HG03469 (cell line): ENCODE measurements around the gene MTG1.

Experiments used
- ATAC-seq: cut with Tn5 transposase; IDR thresholded peaks from one replicate; pipeline ENCODE4 v1.9.1; 2021; ENCODE audit warnings: mild to moderate bottlenecking, moderate library complexity, moderate number of reproducible peaks; ENCODE audit not compliant: unreplicated experiment

The MTG1 gene

DNA sequence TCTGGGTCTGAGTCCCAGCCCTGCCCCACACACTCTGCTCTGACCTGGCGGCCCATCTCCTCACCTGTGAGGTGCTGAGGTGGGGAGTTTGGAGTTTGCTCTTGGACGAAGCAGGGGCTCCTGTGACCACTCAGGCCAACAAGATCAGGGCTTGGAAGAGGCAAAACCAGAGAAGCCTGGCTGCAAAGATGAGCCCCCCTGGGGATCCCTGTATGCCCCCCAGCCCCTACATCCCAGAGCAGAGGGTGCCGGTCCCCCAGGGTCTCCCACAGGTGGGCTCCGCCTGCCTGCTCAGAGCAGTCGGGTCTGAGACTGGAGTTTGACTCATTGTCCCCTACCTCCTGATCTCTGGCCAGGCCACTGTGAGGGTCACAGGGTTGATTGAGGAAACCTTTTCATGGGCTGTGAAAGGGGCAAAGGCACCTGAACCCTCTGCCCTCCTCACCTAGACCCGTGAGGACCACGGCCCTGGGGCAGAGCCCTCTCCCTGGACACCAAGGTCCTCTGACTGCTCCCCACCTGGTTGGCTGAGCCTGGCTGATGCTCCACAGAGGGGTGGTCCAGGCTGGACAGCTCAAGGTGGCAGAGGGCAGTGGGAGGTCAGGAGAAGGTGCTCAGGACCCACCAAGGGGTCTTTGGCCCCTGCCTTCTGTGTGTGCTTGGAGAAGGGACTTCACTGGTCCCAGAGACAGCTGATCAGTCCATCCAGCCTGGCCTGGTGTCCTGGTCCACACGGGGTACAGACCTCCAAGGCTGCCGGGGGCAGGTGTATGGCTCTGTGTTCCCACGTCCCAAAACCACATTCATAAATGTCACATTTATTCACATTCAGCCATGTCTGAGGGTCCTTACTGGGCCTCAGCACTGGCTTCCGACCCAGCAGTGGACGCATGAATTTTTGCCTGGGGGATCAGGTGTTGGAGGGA lies 50.6 kb downstream of the MTG1 start:
- ATAC-seq: no peak

DNA sequence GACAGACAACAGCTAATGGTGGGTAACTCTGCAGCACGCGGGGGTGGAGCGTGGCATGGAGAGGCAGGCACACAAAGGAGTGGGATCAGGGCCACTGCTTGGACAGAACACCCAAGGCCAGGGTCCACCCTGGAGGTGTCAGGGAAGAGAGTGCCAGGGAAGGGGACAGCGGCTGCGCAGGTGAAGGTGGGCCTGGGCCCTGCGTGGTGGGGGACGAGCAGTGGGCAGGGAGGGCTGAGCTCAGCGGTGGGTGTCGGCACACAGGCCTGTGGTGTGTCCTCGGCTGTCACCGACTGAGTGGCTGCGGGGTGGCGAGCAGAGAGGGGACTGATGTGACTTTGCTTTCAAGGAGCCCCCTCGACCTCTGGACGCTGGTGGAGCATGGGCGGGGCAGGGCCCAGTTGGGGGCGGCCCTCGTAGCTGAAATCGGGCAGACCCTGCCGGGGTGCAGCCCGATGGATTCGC lies 51.3 kb downstream of the MTG1 start:
- ATAC-seq: no peak

DNA sequence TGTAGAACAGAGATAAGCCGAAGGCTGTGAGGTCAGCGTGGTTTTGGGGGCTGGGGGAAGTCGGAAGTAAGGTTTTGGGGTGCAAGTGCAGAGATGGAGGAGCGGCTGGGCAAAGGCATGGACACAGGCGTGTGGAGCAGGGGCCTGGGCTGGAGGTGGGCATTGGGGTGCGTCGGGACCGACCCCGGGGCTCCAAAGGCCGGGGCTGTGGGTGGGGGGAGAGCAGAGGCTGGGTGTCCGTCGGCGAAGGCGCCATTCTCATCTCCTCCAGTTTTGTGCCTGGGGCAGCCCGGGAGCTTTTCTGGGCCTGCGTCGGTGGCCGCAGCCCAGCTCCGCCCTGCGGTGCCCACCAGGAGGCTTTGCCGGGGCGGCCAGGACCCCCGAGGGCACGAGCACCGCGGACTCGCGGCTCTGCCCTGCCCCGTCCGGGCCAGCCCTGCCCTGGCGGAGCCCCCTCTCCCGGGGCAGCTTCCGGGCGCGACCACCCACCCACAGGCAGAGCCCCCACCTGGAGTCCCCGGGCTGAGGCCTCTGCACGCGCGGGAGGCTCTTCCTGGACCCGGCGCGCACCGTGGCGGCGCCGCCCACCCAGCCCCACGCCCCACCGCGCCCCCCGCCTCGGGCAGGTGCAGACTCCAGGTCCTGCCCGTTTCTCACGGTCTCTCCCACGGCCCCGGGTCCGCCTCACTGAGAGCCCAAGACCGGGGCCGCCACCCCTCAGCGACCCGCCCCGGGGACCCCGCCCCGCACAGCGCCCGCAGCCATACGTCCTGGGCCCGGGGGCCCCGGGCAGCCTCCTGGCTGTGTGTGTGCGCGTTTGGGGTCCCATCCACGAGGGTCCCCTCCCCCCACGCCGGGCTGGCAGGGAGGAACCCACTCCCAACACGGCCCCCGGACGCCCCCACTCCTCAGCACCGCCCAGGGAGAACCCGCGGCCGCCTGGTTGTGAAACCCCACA lies 52.1 kb downstream of the MTG1 start:
- ATAC-seq: no peak

DNA sequence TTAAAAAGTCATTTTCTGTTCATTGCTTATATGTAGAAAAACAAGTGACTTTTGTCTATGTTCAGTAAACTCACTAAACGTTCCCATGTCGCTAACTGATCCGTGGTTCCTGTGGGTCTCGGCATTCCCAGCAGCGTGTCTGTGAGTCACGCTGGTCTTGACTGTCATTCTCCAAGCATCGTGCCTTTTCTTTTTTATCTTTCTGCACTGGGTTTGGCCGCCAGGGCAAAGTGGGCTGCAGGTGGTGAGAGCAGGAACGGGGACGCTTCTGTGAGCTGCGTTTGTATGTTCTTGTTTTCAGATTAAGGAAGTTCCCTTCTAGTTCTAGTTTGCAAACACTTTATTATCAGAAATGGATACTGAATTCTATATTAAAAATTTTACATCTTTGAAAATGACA lies 53.0 kb downstream of the MTG1 start:
- ATAC-seq: no peak

DNA sequence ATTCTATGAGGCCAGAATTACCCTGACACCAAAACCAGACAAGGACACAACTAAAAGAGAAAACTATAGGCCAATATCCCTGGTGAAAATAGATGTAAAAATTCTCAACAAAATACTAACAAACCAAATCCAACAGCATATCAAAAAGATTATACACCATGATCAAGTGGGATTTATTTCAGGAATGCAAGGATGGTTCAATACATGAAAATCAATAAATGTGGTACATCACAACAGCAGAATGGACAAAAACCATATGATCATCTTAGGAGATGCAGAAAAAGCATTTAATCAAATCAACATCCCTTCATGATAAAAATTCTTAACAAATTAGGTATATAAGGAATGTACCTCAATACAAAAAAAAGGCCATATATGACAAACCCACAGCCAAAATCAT lies 54.2 kb downstream of the MTG1 start:
- ATAC-seq: no peak

DNA sequence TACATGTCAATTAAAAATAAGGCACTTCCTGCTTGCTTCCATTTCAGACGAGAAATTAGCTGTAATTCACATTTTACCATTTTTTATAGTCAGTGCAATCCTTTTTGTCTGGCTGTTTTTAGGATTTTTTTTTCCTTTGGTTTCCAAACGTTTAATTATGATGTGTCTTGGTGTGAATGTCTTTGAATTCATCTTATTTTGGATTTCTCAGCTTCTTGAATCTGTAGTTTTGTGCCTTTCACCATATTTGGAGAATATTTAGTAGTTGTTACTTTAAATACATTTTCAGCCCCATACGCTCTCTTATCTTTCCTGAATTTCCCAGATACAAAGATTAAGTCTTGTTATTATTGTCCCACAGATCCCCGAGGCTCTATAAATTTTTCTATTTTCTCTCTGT lies 57.4 kb downstream of the MTG1 start:
- no peak for ATAC-seq

DNA sequence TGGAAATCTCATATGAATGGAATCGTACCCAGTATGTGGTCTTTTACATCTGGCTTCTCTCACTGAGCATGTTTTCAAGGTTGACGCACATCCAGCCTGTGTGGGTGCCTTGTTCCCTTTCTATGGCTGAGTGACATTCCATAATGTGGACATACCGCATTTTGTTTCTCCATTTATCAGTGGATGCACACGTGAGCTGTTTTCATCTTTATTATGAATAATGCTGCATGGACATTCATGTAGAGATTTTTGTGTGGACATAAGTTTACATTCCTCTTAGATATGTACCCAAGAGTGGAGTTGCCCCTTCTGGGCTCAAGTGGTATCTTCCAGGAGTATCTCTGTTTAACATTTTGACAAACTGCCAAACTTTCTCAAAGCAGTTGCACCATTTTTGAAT lies 58.5 kb downstream of the MTG1 start:
- no peak for ATAC-seq

DNA sequence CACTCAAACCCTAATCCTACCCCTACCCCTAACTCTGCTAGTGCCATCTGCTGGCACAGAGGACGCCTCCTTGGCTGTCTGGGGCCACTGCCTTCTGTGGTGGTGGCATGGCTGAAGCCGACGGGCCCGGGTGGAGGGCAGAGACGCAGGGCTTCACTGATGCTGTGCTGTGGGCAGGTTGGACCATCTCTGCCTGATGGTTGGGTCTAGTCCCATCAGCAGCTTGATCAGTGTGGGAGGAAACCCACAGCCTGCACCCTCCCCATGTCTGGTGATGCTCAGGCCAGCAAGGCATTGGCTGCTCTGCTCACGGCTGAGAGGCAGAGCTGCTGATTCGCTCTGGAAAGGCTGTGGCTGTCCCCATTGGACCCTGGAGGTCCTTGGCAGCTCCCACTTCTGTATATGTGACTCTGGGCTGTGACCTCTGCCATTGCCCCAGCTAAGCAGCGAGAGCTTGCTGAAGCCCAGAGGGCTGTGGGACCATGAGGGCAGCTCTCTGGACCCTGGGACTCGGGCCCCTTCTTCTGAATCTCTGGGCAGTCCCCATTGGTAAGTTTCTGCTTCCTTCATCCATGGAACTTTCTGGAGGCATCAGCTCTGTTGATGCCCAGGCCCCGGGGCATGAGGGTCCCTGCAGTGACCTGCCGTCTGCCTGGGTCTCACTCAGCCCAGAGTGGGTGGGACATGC lies 59.7 kb downstream of the MTG1 start, which contains the start of gene SCART1:
Gene SCART1 (plus strand): TSS at position 430 of the 688 bp plus-strand sequence. CDS start 53 bp downstream, at position 483.
- ATAC-seq: no peak

DNA sequence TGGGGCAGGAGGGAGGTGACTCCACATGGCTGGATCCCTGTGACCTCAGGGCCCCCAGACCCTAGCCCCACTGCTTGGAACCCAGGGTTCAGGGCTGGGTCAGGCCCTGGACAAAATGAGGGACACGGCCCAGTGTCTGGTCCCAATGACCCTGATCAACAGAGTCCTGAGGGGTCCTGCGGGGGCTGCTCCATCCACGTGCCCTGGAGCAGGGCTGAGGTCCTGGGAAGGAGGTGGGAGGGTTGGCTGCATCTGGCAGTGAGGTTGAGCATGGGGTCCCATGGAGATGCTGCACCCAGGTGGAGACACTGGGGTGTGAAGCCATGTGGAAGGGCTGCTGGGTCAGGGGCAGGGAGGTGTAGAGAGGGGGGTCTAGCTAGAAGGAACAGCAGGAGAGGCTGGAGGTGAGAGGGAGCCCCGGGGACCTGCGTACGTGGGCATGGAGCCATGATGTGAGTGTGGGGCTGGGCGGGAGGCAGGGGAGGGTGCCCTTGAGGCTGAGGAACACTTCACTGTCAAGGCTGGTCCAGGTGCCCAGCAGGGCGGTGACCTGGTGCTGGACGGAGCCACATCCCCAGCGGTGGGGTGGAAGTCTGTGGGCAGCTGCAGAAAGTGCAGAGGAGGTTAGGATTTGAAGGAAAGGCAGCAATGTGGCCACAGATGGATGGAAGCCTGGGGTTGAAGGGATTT lies 60.4 kb downstream of the MTG1 start:
- ATAC-seq: no peak

DNA sequence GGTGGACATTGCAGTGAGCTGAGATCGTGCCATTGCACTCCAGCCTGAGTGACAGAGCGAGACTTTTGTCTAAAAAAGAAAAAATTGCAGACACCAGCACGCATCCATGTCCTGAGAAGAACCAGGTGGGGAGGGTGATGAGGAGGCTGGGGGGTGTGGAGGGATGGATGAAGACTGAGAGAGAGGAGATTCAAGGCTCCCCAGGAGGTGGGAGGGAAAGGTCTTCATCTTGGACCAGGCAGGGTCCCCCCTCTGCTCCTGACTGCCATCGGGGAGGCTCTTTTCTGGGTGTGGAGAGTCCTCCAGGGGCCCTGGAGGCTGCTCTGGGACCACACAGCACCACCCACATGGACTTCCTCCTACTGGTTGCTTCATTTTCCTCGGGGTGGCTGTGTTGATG lies 61.2 kb downstream of the MTG1 start:
- ATAC-seq: no peak

DNA sequence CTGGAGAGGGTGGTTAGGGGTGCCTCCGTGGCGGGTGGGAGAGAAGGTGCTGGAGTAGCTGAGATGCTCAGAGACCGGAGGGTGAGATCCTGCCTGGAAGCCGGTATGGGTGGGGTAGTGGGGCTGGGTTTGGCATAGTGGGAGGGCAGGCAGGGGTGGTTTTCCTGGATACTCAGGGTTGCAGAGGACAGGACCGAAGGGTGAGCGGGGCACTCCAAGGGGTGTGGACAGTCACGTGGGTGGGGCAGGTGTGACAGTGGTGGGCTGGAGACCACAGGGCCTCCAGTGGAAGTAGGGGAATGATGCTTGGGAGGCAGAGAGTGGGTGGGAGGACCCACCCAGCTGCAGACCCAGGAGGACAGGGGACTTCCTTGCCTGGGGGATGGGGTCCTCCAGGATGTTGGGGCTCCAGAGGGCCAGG lies 61.7 kb downstream of the MTG1 start:
- ATAC-seq: no peak

DNA sequence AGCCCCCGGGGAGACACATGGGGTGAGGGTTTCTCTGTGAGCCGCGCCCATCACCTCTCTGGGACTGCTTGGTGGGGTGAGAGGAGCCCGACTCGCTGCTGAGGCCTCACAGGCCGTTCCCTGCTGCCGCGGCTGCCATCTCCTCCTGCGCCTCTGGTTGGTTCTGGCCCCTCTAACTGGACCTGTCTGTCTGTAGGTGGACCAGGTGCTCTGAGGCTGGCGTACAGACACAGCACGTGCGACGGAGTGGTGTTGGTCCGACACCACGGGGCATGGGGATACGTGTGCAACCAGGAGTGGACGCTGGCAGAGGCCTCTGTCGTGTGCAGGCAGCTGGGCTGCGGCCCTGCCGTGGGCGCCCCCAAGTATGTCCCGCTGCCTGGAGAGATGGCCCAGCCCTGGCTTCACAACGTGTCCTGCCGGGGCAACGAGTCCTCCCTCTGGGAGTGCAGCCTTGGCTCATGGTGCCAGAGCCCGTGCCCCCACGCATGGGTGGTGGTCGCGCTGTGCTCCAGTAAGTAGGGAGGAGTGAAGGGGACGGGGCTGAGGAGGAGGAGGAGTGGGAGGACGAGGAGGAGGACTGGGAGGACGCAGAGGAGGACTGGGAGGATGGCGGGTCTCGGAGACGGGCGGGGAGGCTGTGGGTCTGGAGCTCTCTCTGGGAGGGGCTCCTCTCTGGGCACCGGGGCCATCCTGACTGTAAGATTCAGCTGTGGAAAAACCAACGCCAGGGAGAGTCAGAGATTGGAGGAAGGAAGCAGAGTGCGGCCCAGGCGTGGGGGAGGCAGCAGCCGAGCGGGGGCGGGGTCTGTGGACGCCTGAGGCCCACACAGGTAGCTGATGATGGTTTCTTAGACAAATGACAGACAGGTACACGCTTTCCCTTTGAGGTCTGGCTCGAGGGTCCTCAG lies 62.3 kb downstream of the MTG1 start:
- ATAC-seq: no peak

DNA sequence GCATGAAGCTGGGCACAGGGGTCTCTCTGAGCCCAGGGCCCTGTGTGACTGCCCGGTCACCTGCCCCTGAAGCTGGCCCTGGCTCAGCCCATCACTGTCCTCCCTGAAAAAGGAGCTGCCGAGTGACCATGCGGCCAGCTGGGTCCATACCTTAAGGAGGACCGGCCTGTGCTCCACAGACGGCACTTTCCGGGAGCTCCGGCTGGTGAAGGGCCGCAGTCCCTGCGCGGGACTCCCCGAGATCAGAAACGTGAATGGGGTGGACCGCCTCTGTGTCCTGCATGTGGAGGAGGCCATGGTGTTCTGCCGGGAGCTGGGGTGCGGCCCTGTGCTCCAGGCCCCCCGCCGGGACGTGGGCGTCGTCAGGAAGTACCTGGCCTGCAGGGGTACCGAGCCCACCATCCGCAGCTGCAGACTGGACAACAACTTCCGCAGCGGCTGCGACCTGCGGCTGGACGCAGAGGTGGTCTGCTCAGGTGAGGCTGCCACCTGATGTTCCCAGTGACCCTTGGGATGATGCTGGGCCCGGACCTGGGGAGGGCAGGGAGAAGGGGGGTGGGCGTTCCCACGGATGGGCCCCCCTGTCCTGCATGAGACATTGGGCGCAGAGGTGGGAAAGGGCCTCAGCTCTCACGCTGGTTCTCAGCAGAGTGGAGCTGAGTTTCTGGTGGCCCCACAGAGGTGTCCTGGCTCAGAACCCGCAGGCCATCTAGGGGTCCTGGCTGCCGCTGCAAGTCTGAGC lies 63.3 kb downstream of the MTG1 start:
- ATAC-seq: no peak

DNA sequence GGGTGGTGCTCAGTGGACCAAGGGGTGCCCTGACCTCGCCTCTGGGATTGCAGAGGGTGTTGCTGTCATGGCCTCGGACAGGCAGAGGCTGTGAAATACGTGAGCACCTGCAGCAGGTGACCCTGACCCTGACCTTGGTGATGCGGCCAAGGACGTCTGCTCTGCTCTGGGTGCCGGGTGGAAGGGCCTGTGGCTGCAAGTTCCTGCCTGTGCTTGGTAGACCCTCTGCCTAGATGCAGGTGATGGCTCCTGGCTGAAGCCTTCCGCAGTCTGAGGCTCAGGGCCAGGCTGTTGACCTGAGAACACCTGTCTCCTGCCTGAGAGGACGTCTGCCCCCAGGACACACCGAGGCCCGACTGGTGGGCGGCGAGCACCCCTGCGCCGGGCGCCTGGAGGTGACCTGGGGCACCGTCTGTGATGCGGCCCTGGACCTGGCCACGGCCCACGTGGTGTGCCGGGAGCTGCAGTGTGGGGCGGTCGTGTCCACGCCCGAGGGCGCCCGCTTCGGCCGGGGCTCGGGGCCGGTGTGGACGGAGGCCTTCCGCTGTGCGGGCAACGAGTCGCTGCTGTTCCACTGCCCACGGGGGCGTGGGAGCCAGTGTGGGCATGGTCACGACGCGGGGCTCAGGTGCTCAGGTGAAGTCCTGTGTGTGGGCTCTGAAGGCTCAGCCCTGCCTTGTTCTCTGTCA lies 64.2 kb downstream of the MTG1 start:
- ATAC-seq: no peak

DNA sequence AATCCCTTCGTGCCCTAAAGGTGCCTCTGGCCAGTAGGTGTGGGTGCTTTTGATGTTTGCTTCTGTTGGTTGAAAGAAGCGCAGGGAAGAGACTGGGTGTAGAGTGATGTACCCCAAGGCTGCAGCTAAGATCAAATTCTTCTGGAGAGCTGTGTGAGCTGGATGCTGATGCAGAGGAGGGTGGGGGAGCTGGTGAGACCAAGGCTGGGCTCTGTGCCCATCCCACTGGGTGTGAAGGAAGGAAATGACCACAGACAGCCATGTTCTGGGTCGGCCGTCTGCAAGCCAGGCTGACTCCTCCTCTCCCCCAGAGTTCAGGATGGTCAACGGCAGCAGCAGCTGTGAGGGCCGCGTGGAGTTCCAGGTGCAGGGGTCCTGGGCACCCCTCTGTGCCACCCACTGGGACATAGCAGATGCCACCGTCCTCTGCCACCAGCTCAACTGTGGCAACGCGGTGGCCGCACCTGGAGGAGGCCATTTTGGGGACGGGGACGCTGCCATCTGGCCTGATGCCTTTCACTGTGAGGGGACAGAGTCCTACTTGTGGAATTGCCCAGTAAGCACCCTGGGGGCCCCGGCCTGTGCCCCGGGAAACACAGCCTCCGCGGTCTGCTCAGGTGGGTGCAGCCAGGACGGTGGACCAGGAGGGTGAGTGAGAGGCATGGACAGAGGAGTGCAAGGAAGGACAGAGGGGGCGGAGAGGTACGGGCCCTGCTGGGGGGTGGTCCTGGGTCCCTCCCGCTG lies 64.9 kb downstream of the MTG1 start:
- ATAC-seq: no peak

DNA sequence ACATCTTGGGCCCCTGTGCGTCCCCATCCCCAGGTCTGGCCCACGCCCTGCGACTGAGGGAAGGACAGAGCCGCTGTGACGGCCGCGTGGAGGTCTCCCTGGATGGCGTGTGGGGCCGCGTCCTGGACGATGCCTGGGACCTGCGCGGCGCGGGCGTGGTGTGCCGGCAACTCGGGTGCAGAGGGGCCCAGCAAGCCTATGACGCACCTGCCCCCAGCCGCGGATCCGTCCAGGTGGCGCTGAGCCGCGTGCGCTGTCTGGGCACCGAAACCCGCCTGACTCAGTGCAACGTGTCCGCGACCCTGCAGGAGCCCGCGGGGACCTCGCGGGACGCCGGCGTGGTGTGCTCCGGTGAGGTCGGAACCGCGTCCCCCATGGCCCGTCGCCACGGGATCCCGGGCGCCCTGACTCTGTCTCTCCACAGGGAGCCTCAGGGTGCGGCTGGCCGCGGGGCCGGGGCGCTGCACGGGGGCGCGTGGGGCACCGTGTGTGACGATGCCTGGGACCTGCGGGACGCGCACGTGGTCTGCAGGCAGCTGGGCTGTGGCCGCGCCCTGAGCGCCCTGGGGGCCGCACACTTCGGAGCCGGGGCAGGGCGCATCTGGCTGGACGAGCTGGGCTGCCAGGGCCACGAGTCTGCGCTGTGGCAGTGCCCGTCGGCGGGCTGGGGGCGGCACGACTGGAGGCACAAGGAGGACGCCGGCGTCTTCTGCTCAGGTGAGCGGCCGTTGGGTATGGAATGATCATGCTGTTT lies 65.7 kb downstream of the MTG1 start:
- ATAC-seq: no peak
